Fibroblast of pulmonary artery (primary cell): ENCODE data around the gene MACROD2.

Source experiments
- DNase-seq: peaks from one replicate; pipeline ENCODE4 v3.0.0-alpha.2; 2010; ENCODE audit warnings: low read depth
- H3K4me3 ChIP-seq: replicated peaks from 2 replicates; pipeline ENCODE4 v1.5.1; 2011; ENCODE audit warnings: low read depth, mild to moderate bottlenecking, control low read depth, low read length, moderate library complexity
- TF ChIP-seq, protein P1 (sequence below): IDR thresholded peaks from 2 replicates; pipeline ENCODE4 v1.5.1; 2011; ENCODE audit warnings: mild to moderate bottlenecking, control low read depth, low read length, inconsistent platforms; ENCODE audit errors: missing control alignments

The MACROD2 gene

DNA sequence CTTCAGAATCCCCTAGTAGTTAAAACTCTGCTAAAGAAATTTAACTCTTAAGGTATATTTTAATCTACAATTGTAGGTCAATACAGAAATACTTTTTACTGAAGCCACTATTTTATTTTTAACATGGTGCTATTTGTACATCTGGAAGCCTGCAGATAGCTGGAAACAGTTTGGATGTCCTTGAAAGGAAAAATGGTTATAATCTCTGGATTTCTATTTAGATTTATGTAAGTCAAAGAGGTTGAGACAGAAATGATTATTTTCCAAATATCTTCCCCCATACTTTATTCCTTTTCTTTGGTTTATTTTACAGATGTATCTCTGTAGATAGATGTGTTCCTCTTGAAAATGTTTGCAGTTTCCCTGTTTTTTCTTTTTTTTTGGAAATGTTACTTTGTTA lies 1575.7 kb downstream of the MACROD2 start:
- H3K4me3 ChIP-seq = no peak overlapping the region
- no peak for DNase-seq
- TF ChIP-seq, protein P1, sequence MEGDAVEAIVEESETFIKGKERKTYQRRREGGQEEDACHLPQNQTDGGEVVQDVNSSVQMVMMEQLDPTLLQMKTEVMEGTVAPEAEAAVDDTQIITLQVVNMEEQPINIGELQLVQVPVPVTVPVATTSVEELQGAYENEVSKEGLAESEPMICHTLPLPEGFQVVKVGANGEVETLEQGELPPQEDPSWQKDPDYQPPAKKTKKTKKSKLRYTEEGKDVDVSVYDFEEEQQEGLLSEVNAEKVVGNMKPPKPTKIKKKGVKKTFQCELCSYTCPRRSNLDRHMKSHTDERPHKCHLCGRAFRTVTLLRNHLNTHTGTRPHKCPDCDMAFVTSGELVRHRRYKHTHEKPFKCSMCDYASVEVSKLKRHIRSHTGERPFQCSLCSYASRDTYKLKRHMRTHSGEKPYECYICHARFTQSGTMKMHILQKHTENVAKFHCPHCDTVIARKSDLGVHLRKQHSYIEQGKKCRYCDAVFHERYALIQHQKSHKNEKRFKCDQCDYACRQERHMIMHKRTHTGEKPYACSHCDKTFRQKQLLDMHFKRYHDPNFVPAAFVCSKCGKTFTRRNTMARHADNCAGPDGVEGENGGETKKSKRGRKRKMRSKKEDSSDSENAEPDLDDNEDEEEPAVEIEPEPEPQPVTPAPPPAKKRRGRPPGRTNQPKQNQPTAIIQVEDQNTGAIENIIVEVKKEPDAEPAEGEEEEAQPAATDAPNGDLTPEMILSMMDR = no peak

DNA sequence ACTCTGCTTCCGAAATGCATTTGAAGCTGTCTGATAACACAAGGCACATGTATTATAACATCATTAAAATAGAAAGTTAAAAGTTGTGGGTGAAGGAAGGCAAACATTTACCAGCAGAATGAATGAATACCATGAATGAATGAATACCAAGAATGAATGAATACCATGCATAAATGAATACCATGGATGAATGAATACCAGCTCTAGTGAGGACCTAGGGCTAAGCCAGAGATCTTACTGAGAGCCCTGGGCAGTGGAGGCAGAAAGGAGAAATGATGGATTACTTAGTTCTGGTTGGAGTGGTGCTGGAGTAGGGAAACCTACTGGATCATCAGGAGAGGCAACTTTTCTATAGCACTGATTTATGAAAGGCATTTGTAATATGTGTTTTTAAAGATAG lies 1579.9 kb downstream of the MACROD2 start:
- DNase-seq = no peak
- TF ChIP-seq, protein P1 = no peak
- H3K4me3 ChIP-seq = no peak overlapping the region

DNA sequence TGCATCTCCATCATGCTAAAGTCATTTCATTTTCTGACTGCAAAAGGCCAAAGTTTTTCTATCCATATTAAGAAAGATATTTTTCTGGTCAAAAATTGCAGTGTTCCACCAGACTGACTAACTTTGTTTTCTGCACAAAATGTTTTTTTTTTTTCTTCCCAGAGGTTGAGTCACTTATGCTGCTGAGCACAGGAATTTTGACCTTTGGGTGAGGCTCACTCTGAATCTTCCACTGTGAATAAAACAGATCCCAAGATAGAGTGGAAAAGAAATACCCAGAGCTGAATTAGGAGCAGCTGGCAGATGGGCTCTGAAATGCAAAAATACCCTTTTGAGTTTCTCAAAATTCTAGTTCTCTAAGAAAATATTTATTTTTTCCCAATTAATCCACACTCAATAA lies 1581.1 kb downstream of the MACROD2 start:
- no peak overlapping the region for H3K4me3 ChIP-seq
- DNase-seq = no peak
- TF ChIP-seq, protein P1 = no peak

DNA sequence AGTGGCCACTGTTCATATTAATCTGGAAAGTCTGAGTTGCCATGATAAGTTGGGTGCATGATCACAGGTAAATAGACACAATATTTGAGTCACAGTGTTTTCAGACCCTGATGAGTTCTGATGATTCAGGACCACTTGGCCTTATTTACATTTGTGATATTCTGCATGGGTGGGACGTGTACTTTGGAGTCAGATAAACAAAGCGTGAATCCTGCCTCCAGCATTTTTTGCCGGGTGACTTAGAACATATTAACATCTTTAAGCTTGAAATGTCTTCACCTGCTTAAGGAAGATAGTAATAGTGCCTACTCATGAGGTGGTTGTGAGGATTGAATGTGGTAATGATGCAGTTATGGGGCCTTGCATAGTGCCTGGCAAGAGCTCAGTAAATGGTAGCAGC lies 1582.8 kb downstream of the MACROD2 start:
- DNase-seq = no peak
- TF ChIP-seq, protein P1 = no peak
- no peak overlapping the region for H3K4me3 ChIP-seq

DNA sequence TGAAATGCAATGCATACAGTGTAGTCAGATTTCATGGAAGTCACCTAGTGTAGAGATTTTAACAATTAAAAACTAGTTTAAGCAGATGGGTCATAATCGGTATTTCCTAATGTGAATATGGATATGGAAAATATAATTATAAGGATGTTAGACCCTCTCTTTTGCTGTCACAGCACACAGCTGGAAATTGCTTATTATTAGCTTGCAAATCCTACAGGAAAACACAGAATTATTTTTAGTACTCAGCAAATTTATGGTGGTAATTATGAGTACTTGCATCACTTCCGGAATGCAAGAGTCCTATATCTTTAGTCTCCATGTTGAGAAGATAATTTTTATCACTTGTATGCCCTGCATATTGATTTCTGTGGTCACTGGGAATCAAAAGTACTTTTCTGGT lies 1584.4 kb downstream of the MACROD2 start:
- H3K4me3 ChIP-seq = no peak overlapping the region
- DNase-seq = no peak
- TF ChIP-seq, protein P1 = no peak

DNA sequence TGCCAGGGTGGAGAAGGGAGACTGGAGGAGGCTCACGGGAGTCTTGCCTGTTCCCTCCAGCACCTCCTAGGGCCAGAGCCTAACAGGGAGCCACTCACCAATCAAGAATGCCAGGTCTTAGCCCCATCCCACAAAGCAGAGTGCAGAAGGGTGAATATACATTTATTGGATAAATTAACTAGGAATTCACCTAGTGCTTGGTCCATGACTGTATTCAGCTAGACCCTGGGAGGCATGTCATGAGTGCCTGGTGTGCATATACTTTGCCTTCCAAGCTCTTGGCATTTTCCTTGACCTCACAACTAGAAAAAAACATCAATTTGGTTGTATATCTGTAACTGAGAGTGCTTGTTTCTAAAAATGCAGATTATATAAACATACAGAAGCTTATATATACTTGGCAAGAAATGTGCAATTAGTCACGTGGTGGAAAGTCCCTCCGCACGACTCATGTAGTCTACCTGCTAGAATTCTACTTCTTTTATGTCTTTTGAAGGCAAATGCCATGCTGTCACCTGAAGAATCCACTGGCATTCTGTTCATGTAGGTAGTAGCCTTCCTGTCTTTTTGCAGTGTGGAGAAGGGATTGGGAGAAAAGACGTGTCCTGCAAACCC lies 1586.9 kb downstream of the MACROD2 start:
- TF ChIP-seq, protein P1 = no peak
- no peak for DNase-seq
- H3K4me3 ChIP-seq = no peak overlapping the region

DNA sequence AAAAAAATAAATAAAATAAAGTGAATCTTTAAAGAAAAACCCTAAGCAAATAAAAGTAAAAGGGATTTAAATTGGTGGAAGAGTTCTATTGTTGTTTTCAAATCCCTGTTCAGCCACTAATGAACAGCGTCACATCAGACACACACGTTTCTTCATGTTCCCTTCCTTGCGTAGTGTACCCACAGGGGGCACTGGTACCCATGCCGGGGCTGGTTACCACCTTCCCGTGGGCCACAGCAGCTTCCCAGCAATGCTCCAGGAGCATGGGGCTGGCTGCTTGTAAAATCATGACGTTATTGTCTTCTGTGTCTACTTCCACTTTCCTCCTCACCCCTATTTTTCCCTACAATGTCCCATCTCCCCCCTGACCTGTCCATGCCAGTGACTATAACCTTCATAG lies 1589.2 kb downstream of the MACROD2 start:
- no peak overlapping the region for H3K4me3 ChIP-seq
- no peak for DNase-seq
- TF ChIP-seq, protein P1 = no peak
